Fibroblast of skin of left biceps (primary cell): ENCODE data around the gene PRDM16.

Experiments used
- DNase-seq, 2 experiments: peaks; one replicate each; pipeline ENCODE4 v3.0.0-alpha.2; 2013; ENCODE audit warnings: low read depth in 2 of 2

PRDM16 gene

GRCh38 chr1:3461238-3461933 lies 392.4 kb downstream of the PRDM16 start:
- no peak for DNase-seq

- DNase-seq = no peak
Measured at GRCh38 chr1:3461934-3462275, 392.9 kb downstream of the PRDM16 start.

- DNase-seq = no peak
Measured at GRCh38 chr1:3462356-3463012, 393.5 kb downstream of the PRDM16 start.

GRCh38 chr1:3463013-3463385 lies 394.0 kb downstream of the PRDM16 start:
- DNase-seq = no peak

GRCh38 chr1:3463408-3463863 lies 394.4 kb downstream of the PRDM16 start:
- DNase-seq = no peak

GRCh38 chr1:3463891-3464648 lies 395.1 kb downstream of the PRDM16 start:
- no peak for DNase-seq

- DNase-seq = no peak
Measured at GRCh38 chr1:3464649-3465025, 395.6 kb downstream of the PRDM16 start.

- no peak for DNase-seq
Measured at GRCh38 chr1:3465091-3465934, 396.3 kb downstream of the PRDM16 start.

- DNase-seq = no peak
Measured at GRCh38 chr1:3465935-3466321, 396.9 kb downstream of the PRDM16 start.

- DNase-seq = no peak
Measured at GRCh38 chr1:3466366-3467075, 397.5 kb downstream of the PRDM16 start.

GRCh38 chr1:3467096-3468036 lies 398.4 kb downstream of the PRDM16 start:
- DNase-seq = no peak

- DNase-seq = no peak
Measured at GRCh38 chr1:3468236-3469103, 399.5 kb downstream of the PRDM16 start.

- DNase-seq = no peak
Measured at GRCh38 chr1:3469104-3469848, 400.3 kb downstream of the PRDM16 start.

GRCh38 chr1:3469849-3470649 lies 401.0 kb downstream of the PRDM16 start:
- DNase-seq = no peak

- no peak for DNase-seq
Measured at GRCh38 chr1:3470650-3471355, 401.8 kb downstream of the PRDM16 start.

- DNase-seq = no peak
Measured at GRCh38 chr1:3471356-3472087, 402.5 kb downstream of the PRDM16 start.
